Pancreas (tissue), 10 donors: Measurements from ENCODE around the gene CEMIP2. TPM values are rescaled to one million over a fixed set of nuclear protein-coding genes. Genes with fewer than 3 reads are reported as not detected.

Source experiments
- ATAC-seq, 4 donors: fragments of 200-7000 bp; cut with Tn5 transposase; one replicate each; pipeline versions ENCODE4 v1.8.0 to v1.9.1; 2020; ENCODE audit warnings: mild to moderate bottlenecking in 4 of 4, moderate library complexity in 4 of 4
- DNase-seq, 6 donors: peaks; one replicate each; pipeline ENCODE4 v3.0.0-alpha.2; 2020
- FAIRE-seq: peaks from 2 replicates; lab custom pipeline; 2012; peaks lifted over from hg19 to GRCh38; lab: Jason Lieb, UNC
- H3K27ac ChIP-seq, 4 donors: fragments of 200-600 bp; sonication (generic); 1 replicate in 3 of 4; 2 replicates in 1 of 4; pipeline versions ENCODE4 v1.5.0 to v1.8.0; 2020
- H3K27me3 ChIP-seq, 4 donors: fragments of 200-600 bp; one replicate each; pipeline ENCODE4 v1.8.0; 2021
- H3K36me3 ChIP-seq, 3 donors: fragments of 200-600 bp; sonication (generic) in 1 of 3; one replicate each; pipeline versions ENCODE4 v1.5.0 to v1.8.0; 2020 to 2021
- H3K4me1 ChIP-seq, 3 donors: fragments of 200-600 bp; one replicate each; pipeline ENCODE4 v1.8.0; 2021
- H3K4me3 ChIP-seq, 4 donors: fragments of 200-600 bp; sonication (generic) in 2 of 4; one replicate each; pipeline versions ENCODE4 v1.5.0 to v1.8.0; 2020 to 2021
- H3K9me3 ChIP-seq, 4 donors: fragments of 200-600 bp; one replicate each; pipeline ENCODE4 v1.8.0; 2021
- CTCF ChIP-seq, 4 donors: fragments of 200-600 bp; sonication (generic) in 3 of 4; IDR thresholded peaks; one replicate each; pipeline versions ENCODE4 v1.5.0 to v1.8.0; 2021; ENCODE audit warnings: antibody characterized with exemption in 4 of 4
- WGBS, 2 donors: extraction: QIAGEN DNeasy Blood & Tissue Kit; methylation state at CpG; one replicate each; pipeline ENCODE4 v1.1.7; 2013; 5-methylcytosine and 5-hydroxymethylcytosine counted together
- intact Hi-C, 3 donors: fragments of 100-400 bp; cut with DNase I; formaldehyde crosslinking; loops; one replicate each; pipeline versions ENCODE4 v1.11.1 to v1.14.2; 2022
- polyA plus RNA-seq, 2 donors: library from polyadenylated mRNA; stranded (reverse); fragments of 200-250 nt; gene quantifications; one replicate each; pipeline ENCODE4 v1.2.3, GENCODE V29; 2013
- total RNA-seq, 6 donors: library from RNA; stranded (reverse); fragmentation: NEBNext Ultra II Directional in 4 of 6; extraction: Animal tissue kit (Norgen Biotek cat#: 25700) in 4 of 6; gene quantifications; one replicate each; pipeline versions ENCODE4 v1.2.1 to v1.2.4, GENCODE V29; 2021 to 2023
- donor health status: healthy with polysubstance abuse.
- donor health status: DM: no; HTN: no; CAD: no; lungs with moderate emphysema.
- donor health status: DM: no; HTN: no; CAD: no.
- donor health status: control.
- donor health status: control.
- donor health status: Bipolar disorder and iron deficiency.
- donor health status: DM: yes; HTN: yes; CAD: no.
- donor health status: DM: no; HTN: no; CAD: no.
- donor health status: DM: no; HTN: no; CAD: no.
- donor health status: DM: yes; HTN: yes; CAD: no.

CEMIP2 gene
- total and polyA plus RNA-seq, 8 donors, result 14.3 to 42.1 (median 23.3) TPM

GRCh38 chr9:71675857-71676165, 92.5 kb downstream of the CEMIP2 start:
- Histone ChIP-seq H3K36me3 (no peaks in the 10 kb centered on the region), H3K4me3 (no peak overlapping the region), H3K9me3 (no peaks in the 10 kb centered on the region), H3K4me1 (peaks cover 0 to 15% (median 7%) of the 10 kb centered on the region in 3 donors), H3K27me3 (no peaks in the 10 kb centered on the region), H3K27ac (no peak overlapping the region)
- intact Hi-C loops, result no loop called here
- ATAC-seq (no peak), FAIRE-seq (no peak), DNase-seq (no peak)
- no peak for TF ChIP-seq CTCF (IDR thresholded peaks at IDR 0.05)
- 69 to 88% methylated on average over 1 of the region's 1 CpG for WGBS, 2 donors

DNA sequence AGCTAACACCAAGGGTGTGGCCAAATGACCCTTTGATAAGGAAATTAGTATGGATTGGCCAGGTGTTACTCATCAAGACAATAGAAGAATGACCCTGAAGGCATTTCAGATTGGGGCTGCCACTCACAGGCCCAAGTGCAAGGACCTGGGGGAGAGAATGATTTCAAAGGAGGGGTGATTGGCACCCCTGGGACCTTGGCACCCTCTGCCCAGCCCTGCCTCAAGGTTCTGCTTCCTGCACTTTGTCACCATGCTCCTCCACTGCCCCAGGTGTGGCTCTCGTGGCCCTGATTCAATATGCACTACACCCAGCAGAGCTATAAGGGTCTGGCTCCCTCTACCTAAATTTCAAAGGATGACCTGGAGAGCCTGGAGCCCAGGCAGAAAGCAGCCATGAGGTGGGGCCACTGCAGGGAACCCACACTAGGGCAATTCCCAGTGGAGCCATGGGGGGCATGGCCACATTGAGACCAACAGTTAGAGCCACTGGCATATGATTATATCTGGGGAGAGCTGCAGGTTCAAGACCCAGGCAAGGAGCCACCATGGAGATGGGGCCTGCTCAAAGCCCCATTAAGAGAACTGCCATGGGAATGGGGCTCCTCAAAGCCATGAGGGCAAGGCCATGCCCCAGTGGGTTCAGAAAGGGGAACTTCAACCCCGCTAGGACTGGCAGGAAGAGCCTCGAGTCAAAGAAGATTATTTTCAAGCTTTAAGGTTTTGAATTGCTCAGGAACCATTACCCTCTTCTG, 93.0 kb downstream of the CEMIP2 start:
- no peak for ATAC-seq

GRCh38 chr9:71672573-71672972, 95.7 kb downstream of the CEMIP2 start:
- Histone ChIP-seq H3K27ac (no peak overlapping the region), H3K4me1 (peaks cover 0 to 3% (median under 1%) of the 10 kb centered on the region in 3 donors), H3K27me3 (no peaks in the 10 kb centered on the region), H3K36me3 (no peaks in the 10 kb centered on the region), H3K4me3 (no peak overlapping the region), H3K9me3 (no peaks in the 10 kb centered on the region)
- WGBS, 2 donors, result 72 to 92% methylated on average over 1 of the region's 1 CpG
- no peak for TF ChIP-seq CTCF (IDR thresholded peaks at IDR 0.05)
- intact Hi-C loops, result no loop called here
- DNase-seq (no peak), ATAC-seq (no peak), FAIRE-seq (no peak)

More for the DNA sequence above, 93.0 kb downstream of the CEMIP2 start:
- 50 to 78% methylated on average over 3 of the region's 3 CpGs for WGBS, 2 donors
- Histone ChIP-seq H3K27me3 (no peaks in the 10 kb centered on the region), H3K9me3 (no peaks in the 10 kb centered on the region), H3K4me1 (peaks cover 0 to 13% (median 7%) of the 10 kb centered on the region in 3 donors), H3K4me3 (no peak overlapping the region), H3K36me3 (no peaks in the 10 kb centered on the region), H3K27ac (no peak overlapping the region)
- intact Hi-C loops, result no loop called here
- DNase-seq, result no peak
- TF ChIP-seq CTCF (IDR thresholded peaks at IDR 0.05), result no peak
- no peak for FAIRE-seq

- 80 to 83% methylated on average over 3 of the region's 3 CpGs for WGBS, 2 donors
- no peak for TF ChIP-seq CTCF (IDR thresholded peaks at IDR 0.05)
- H3K4me3 ChIP-seq, result no peak overlapping the region
- intact Hi-C loops, result no loop called here
- H3K4me1 ChIP-seq, result no peaks in the 10 kb centered on the region
- ATAC-seq (no peak), FAIRE-seq (no peak), DNase-seq (no peak)
- H3K9me3 ChIP-seq, result no peaks in the 10 kb centered on the region
- no peak overlapping the region for H3K27ac ChIP-seq
- H3K36me3 ChIP-seq, result no peaks in the 10 kb centered on the region
- H3K27me3 ChIP-seq, result no peaks in the 10 kb centered on the region
Observed at GRCh38 chr9:71671289-71671688, 97.0 kb downstream of the CEMIP2 start.

DNA sequence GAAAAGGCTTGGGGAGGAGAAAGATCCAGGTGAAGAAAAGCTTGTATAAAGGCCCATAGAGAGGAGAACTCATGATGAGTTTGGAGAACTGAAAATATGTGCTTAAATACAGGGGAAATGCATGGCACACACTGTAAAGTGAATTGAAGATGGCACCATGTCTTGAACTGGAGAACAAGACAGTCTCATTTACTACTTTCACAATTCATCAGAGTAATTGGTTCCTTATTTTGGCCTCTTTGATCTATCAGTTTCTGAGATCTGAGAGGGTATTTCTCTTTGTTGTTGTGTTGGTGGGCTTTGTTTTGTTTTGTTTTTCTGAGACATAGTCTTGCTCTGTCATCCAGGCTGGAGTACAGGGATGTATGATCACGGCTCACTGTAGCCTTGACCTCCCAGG, 98.2 kb downstream of the CEMIP2 start:
- H3K4me3 ChIP-seq, result no peak overlapping the region
- H3K27me3 ChIP-seq, result no peaks in the 10 kb centered on the region
- H3K4me1 ChIP-seq, result no peaks in the 10 kb centered on the region
- FAIRE-seq (no peak), ATAC-seq (no peak), DNase-seq (no peak)
- H3K36me3 ChIP-seq, result no peaks in the 10 kb centered on the region
- H3K27ac ChIP-seq, result no peak overlapping the region
- no peaks in the 10 kb centered on the region for H3K9me3 ChIP-seq
- WGBS, 2 donors, result 75 to 86% methylated on average over 1 of the region's 1 CpG
- TF ChIP-seq CTCF (IDR thresholded peaks at IDR 0.05), result no peak
- intact Hi-C loops, result no loop called here
